ENCODE measurements around the gene LRP8. TPM values are rescaled to one million over a fixed set of nuclear protein-coding genes. Genes with fewer than 3 reads are reported as not detected.

LRP8 gene
- total and polyA plus RNA-seq, 11 donors, result 0.27 to 8.0 (median 1.7) TPM

DNA sequence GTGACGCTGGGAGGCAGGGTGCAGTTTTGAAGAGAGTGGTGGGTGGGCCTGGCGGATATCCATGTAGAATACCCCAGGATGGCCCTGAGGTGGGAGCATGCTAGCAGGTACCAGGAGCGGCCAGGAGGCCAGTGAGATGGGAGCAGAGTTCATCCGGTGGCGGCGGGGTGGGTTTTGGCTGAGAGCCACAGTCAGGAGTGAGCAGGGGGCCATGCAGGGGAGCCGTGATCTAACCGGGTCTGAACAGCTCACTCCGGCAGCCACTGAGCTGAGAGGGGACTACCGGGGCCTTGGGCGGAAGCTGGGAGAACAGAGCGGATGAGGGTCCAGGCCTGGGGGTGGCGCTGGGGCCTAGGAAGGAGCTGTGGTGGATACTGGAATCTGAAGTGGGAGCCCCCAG, 47.6 kb upstream of the LRP8 start:
- no peak overlapping the region for H3K4me3 ChIP-seq
- intact Hi-C loops (cut with DNase I), result no loop called here
- no peak for TF ChIP-seq POLR2A (IDR thresholded peaks at IDR 0.05)
- TF ChIP-seq, protein P1, sequence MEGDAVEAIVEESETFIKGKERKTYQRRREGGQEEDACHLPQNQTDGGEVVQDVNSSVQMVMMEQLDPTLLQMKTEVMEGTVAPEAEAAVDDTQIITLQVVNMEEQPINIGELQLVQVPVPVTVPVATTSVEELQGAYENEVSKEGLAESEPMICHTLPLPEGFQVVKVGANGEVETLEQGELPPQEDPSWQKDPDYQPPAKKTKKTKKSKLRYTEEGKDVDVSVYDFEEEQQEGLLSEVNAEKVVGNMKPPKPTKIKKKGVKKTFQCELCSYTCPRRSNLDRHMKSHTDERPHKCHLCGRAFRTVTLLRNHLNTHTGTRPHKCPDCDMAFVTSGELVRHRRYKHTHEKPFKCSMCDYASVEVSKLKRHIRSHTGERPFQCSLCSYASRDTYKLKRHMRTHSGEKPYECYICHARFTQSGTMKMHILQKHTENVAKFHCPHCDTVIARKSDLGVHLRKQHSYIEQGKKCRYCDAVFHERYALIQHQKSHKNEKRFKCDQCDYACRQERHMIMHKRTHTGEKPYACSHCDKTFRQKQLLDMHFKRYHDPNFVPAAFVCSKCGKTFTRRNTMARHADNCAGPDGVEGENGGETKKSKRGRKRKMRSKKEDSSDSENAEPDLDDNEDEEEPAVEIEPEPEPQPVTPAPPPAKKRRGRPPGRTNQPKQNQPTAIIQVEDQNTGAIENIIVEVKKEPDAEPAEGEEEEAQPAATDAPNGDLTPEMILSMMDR (IDR thresholded peaks at IDR 0.05), result no peak
- no peak overlapping the region for H3K27ac ChIP-seq
- H3K9me3 ChIP-seq, result no peaks in the 10 kb centered on the region
- H3K4me1 ChIP-seq, result peaks cover 0 to 14% (median 0%) of the 10 kb centered on the region in 12 donors
- DNase-seq (peak in 1 of 5 donors; percentile 13), ATAC-seq (no peak)
- H3K27me3 ChIP-seq, result peaks cover 0 to 8% (median 0%) of the 10 kb centered on the region in 9 donors
- no peaks in the 10 kb centered on the region for H3K36me3 ChIP-seq
- WGBS, 4 donors, result 60 to 73% (median 67%) methylated on average over 13 of the region's 13 CpGs

DNA sequence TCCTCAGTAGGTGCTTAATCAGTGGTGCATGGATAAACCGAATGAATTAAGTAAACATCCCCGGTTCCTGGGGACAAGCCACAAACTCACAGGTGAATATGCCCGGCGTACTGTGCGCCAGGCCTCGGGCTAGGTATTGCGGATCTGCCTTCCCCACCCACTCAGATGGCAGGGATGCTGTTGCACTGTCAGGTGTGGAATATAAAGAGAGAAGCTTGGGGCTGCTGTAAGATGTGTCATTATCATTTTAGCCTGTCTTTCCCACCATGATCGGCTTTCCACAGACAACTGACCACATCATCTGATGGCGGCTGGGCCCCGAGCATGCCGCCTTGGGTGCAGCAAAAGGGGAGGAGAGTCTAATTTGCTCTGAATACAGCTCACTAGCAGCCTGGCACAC, 45.4 kb upstream of the LRP8 start:
- Histone ChIP-seq H3K36me3 (no peaks in the 10 kb centered on the region), H3K27ac (no peak overlapping the region), H3K4me3 (no peak overlapping the region), H3K27me3 (peaks cover 0 to 11% (median 0%) of the 10 kb centered on the region in 9 donors), H3K4me1 (peaks cover 0 to 13% (median 0%) of the 10 kb centered on the region in 12 donors), H3K9me3 (no peaks in the 10 kb centered on the region)
- no peak for TF ChIP-seq POLR2A (IDR thresholded peaks at IDR 0.05)
- TF ChIP-seq, protein P1 (IDR thresholded peaks at IDR 0.05), result no peak
- ATAC-seq (no peak), DNase-seq (peak in 1 of 5 donors; percentile 25)
- 91 to 95% (median 94%) methylated on average over 11 of the region's 11 CpGs for WGBS, 4 donors
- intact Hi-C loops (cut with DNase I), result no loop called here

DNA sequence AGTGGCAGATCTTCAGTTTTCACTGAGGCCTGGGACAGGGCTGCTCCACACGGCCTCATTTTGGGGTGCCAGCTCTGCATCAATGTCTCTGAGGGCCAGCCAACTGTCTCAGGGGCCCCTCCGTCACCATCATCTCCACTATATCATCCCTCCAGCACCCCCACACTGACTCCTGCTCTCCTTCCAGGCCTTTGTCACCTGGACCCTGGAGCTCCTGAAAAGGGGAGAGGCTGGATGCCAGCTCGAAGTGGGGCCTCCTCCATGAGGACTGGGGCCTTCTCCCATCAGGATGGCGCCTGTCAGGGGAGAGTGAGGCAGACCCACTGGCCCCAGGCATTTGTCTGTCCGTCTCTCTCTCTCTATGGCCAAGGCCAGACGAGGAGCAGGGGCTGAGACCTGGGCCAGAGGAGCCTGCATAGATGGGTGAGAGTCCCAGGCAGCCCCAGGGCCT, 44.7 kb upstream of the LRP8 start:
- Histone ChIP-seq H3K27me3 (peaks cover 0 to 12% (median 0%) of the 10 kb centered on the region in 9 donors), H3K4me1 (peaks cover 0 to 14% (median 0%) of the 10 kb centered on the region in 12 donors), H3K9me3 (no peaks in the 10 kb centered on the region), H3K36me3 (no peaks in the 10 kb centered on the region), H3K4me3 (no peak overlapping the region), H3K27ac (no peak overlapping the region)
- DNase-seq (peak in 2 of 5 donors; percentile 10 to 18), ATAC-seq (no peak)
- 88 to 95% (median 92%) methylated on average over 5 to 6 of the region's 6 CpGs for WGBS, 4 donors
- intact Hi-C loops (cut with DNase I), result no loop called here
- TF ChIP-seq POLR2A (IDR thresholded peaks at IDR 0.05), result no peak
- TF ChIP-seq, protein P1 (IDR thresholded peaks at IDR 0.05), result no peak

DNA sequence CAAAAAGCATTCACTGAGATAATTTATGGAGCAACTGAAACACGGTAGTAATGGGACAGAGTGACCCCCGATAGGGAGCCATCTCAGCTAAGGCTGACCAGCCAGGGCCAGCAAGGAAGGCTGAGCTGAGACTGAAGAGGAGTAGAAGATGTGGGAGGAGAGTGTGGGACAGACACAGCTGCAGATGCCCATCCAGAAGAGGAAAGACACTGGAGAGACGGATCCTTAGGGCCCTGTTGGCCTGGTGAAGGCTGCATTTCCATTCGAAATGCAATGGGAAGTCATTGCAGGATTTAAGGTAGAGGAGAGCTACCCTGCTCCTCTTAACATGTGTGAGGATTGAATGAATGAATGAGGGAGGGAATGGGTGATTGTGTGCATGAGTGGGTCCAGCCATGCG, 44.0 kb upstream of the LRP8 start:
- TF ChIP-seq, protein P1 (IDR thresholded peaks at IDR 0.05), result no peak
- no peak for TF ChIP-seq POLR2A (IDR thresholded peaks at IDR 0.05)
- H3K9me3 ChIP-seq, result no peaks in the 10 kb centered on the region
- no peak overlapping the region for H3K4me3 ChIP-seq
- no peak overlapping the region for H3K27ac ChIP-seq
- intact Hi-C loops (cut with DNase I), result no loop called here
- ATAC-seq, result no peak
- H3K4me1 ChIP-seq, result peaks cover 0 to 14% (median 0%) of the 10 kb centered on the region in 12 donors
- H3K27me3 ChIP-seq, result peaks cover 0 to 12% (median 0%) of the 10 kb centered on the region in 9 donors
- DNase-seq, result no peak
- 78 to 87% (median 80%) methylated on average over 5 of the region's 5 CpGs for WGBS, 4 donors
- no peaks in the 10 kb centered on the region for H3K36me3 ChIP-seq

All from heart left ventricle (tissue), 16 donors.